ENCODE measurements around the gene KDM4B. TPM values are rescaled to one million over a fixed set of nuclear protein-coding genes. Genes with fewer than 3 reads are reported as not detected.

The KDM4B gene
- total RNA-seq, 1 donor from 2014 or later, result 153 TPM

DNA sequence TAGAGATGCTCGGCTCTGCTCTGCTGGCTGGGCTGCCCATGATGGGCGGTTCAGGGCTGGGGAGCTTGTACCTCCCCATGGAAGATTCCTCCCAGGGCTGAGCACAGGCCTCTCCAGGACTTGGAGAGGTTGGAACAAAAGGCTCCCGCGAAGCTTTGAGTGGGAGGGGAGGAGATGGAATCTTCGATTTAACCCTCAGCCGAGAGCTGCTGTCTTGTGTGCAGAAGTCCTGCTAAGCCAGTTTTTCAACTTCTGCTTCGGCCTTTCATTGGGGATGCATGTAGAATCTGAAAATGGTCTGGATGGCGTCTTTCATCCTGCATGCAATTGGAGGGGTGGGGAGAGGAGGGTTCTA is 163.3 kb downstream of the KDM4B start:
- Mint-ChIP-seq H3K27ac (ENCODE audit: unreplicated experiment) (peak overlapping the region; percentile 70), H3K4me1 (ENCODE audit: low read depth, unreplicated experiment) (peaks cover 16% of the 10 kb centered on the region)

DNA sequence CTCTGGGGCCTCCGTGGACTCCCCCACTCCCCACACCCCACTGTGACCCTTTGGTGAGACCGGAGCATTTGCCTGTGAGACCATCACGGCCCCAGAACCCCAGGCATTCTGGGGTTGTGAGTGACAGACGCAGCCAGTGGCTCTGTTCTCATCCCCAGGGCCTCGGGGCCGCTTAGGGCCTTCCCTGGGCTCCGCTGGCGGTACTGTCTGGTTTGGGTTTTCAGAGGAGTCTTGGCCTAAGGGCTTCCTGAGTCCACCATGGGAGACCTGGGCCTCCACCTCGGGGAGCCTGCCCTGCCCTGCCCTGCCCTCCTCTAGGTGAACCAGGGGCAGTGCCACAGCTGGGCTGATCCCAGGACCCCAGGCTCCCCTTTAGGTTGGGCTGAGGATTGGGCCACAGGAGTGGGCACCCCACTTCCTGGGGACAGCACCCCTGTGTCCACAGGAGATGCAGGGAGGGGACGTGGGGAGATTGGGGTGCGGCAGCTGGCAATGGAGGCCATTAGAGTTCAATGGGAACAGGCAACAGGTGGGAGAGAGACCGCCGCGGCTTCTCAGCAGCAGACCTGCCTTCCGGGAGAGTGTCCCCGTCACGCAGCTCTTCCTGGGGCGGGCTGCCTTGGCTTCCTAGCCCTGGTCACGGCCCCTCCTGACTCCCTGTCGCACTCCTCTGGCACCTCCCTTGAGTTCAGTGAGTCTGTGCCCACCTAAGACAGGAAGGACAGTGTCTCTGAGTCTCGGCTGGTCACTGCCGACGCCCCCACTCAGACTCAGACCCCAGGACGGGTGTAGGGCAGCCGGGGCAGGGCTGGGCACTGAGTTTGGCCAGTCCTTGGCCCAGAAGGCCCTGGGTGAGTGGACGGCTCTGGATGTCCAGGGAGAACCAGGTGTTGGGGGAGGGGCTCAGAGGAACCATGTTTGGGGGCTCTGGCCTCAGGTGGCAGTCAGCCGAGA is 164.1 kb downstream of the KDM4B start:
- no peak for DNase-seq
- Mint-ChIP-seq H3K27me3 (ENCODE audit: unreplicated experiment) (peaks cover 14% of the 10 kb centered on the region), H3K4me1 (ENCODE audit: low read depth, unreplicated experiment) (peaks cover 16% of the 10 kb centered on the region), H3K4me3 (ENCODE audit: unreplicated experiment) (no peak overlapping the region), H3K9me3 (ENCODE audit: unreplicated experiment) (peaks cover 16% of the 10 kb centered on the region), H3K27ac (ENCODE audit: unreplicated experiment) (no peak overlapping the region), H3K36me3 (ENCODE audit: unreplicated experiment) (no peaks in the 10 kb centered on the region)
- TF ChIP-seq, protein P1, sequence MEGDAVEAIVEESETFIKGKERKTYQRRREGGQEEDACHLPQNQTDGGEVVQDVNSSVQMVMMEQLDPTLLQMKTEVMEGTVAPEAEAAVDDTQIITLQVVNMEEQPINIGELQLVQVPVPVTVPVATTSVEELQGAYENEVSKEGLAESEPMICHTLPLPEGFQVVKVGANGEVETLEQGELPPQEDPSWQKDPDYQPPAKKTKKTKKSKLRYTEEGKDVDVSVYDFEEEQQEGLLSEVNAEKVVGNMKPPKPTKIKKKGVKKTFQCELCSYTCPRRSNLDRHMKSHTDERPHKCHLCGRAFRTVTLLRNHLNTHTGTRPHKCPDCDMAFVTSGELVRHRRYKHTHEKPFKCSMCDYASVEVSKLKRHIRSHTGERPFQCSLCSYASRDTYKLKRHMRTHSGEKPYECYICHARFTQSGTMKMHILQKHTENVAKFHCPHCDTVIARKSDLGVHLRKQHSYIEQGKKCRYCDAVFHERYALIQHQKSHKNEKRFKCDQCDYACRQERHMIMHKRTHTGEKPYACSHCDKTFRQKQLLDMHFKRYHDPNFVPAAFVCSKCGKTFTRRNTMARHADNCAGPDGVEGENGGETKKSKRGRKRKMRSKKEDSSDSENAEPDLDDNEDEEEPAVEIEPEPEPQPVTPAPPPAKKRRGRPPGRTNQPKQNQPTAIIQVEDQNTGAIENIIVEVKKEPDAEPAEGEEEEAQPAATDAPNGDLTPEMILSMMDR (IDR thresholded peaks at IDR 0.05; ENCODE audit: partially characterized antibody, unreplicated experiment), result no peak

More for the DNA sequence above, 163.3 kb downstream of the KDM4B start:
- Mint-ChIP-seq H3K27me3 (ENCODE audit: unreplicated experiment) (peaks cover 12% of the 10 kb centered on the region), H3K9me3 (ENCODE audit: unreplicated experiment) (peaks cover 16% of the 10 kb centered on the region), H3K4me3 (ENCODE audit: unreplicated experiment) (no peak overlapping the region), H3K36me3 (ENCODE audit: unreplicated experiment) (no peaks in the 10 kb centered on the region)
- DNase-seq, result no peak
- TF ChIP-seq, protein P1 (IDR thresholded peaks at IDR 0.05; ENCODE audit: partially characterized antibody, unreplicated experiment), result no peak

DNA sequence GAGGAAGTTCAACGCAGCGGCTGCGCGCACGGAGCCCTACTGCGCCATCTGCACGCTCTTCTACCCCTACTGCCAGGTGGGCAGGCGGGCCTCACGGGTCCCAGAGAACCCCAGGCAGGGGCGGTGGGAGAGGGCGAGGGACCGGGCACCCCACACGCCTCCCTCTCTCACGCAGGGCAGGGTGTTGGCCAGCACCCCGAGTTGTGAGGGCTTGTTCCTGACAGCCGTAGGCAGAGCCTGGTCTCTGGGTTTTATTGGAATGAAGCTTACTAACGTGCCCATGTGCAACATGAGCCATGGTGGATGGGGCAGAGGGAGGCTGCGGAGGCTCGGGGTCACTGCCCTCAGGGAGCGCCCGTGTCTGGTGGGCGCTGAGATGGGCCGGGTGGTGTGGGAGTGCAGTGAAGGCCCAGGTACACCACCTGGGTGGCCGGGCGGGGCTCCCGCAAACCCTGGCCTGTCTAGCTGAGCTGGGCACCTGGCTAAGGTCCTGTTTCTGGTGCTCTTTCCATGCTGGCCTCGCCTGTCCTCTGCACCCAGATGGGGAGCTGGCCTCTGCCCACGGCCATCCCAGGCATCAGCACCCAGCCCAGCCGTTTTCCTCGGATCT is 165.2 kb downstream of the KDM4B start:
- Mint-ChIP-seq H3K27me3 (ENCODE audit: unreplicated experiment) (peaks cover 15% of the 10 kb centered on the region), H3K4me3 (ENCODE audit: unreplicated experiment) (no peak overlapping the region), H3K4me1 (ENCODE audit: low read depth, unreplicated experiment) (peaks cover 16% of the 10 kb centered on the region), H3K9me3 (ENCODE audit: unreplicated experiment) (peaks cover 19% of the 10 kb centered on the region), H3K27ac (ENCODE audit: unreplicated experiment) (no peak overlapping the region), H3K36me3 (ENCODE audit: unreplicated experiment) (no peaks in the 10 kb centered on the region)
- TF ChIP-seq, protein P1 (IDR thresholded peaks at IDR 0.05; ENCODE audit: partially characterized antibody, unreplicated experiment), result no peak
- no peak for DNase-seq

DNA sequence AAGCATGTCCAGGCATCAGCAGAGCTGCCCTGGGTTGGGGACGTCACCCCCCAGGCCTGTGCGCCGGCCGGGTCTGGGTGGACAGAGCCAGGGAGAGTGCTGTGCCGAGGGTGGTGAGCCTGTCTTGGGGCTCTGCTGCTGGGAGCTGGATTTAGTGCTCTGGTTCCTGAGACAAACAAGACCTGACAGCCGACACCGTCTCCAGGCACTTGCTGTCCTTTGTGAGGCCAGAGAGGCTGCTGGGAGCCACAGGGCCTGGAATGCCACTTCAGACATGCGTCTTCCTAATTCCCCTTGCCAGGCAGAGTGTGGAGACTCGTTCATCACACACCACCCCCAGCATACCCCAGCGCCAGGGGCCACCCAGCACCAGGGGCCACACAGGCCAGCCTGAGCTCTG is 165.8 kb downstream of the KDM4B start:
- TF ChIP-seq, protein P1 (IDR thresholded peaks at IDR 0.05; ENCODE audit: partially characterized antibody, unreplicated experiment), result no peak
- DNase-seq, result no peak
- Mint-ChIP-seq H3K4me1 (ENCODE audit: low read depth, unreplicated experiment) (peaks cover 14% of the 10 kb centered on the region), H3K36me3 (ENCODE audit: unreplicated experiment) (no peaks in the 10 kb centered on the region), H3K9me3 (ENCODE audit: unreplicated experiment) (peaks cover 21% of the 10 kb centered on the region), H3K27me3 (ENCODE audit: unreplicated experiment) (peaks cover 16% of the 10 kb centered on the region), H3K4me3 (ENCODE audit: unreplicated experiment) (no peak overlapping the region), H3K27ac (ENCODE audit: unreplicated experiment) (no peak overlapping the region)

Measured in glutamatergic neuron (in vitro differentiated cells).